GM10248 (cell line): ENCODE results near the gene VGLL3.

Experiments used
- CTCF ChIA-PET: fragments of 300-600 bp; sonication (Branson Sonifier 250); formaldehyde crosslinking; extraction: SDS; loops from one replicate; lab custom pipeline; 2021; ENCODE audit warnings: antibody characterized with exemption; lab: Yijun Ruan, JAX
- POLR2A ChIA-PET: fragments of 350-650 bp; sonication (Branson Sonifier 250); formaldehyde crosslinking; extraction: SDS; loops from one replicate; lab custom pipeline; 2020; ENCODE audit warnings: antibody characterized with exemption; lab: Yijun Ruan, JAX
- DNase-seq: peaks from one replicate; pipeline ENCODE4 v3.0.0; 2012; ENCODE audit errors: extremely low spot score
- CTCF ChIP-seq: IDR thresholded peaks from 2 replicates; pipeline ENCODE4 v1.5.1; 2012; ENCODE audit warnings: mild to moderate bottlenecking, low read depth; ENCODE audit errors: extremely low read depth, missing control alignments, control extremely low read depth

VGLL3 gene

GRCh38 chr3:87009271-87009670 lies 18.3 kb upstream of the VGLL3 start:
- ChIA-PET POLR2A (no interaction called here), CTCF (interaction anchor here (1.9 kb wide), 1 partner anchor 24 kb away, joined by 5 read pairs; no protein-coding TSS in a partner anchor)
- TF ChIP-seq CTCF: no peak
- DNase-seq: no peak

GRCh38 chr3:87006844-87007439 lies 16.0 kb upstream of the VGLL3 start:
- CTCF ChIA-PET: interaction anchor here (1.1 kb wide), 2 partner anchors 10 to 31 kb away, joined by 3 read pairs; no protein-coding TSS in a partner anchor
- DNase-seq: no peak

GRCh38 chr3:87004883-87005282 lies 13.9 kb upstream of the VGLL3 start:
- no peak for DNase-seq
- ChIA-PET CTCF (interaction anchor here (0.9 kb wide), 1 partner anchor 18 kb away, joined by 3 read pairs; no protein-coding TSS in a partner anchor), POLR2A (no interaction called here)
- TF ChIP-seq CTCF: no peak

More at GRCh38 chr3:87006844-87007439, 16.0 kb upstream of the VGLL3 start:
- TF ChIP-seq CTCF: peak; percentile 6
- POLR2A ChIA-PET: no interaction called here

GRCh38 chr3:87002346-87002745 lies 11.4 kb upstream of the VGLL3 start:
- DNase-seq: no peak
- CTCF ChIA-PET: no interaction called here
- POLR2A ChIA-PET: no interaction called here
- TF ChIP-seq CTCF: no peak

GRCh38 chr3:87001473-87002098 lies 10.6 kb upstream of the VGLL3 start:
- no peak for TF ChIP-seq CTCF
- no peak for DNase-seq
- POLR2A ChIA-PET: no interaction called here
- CTCF ChIA-PET: no interaction called here

- no peak for DNase-seq
- POLR2A ChIA-PET: no interaction called here
- CTCF ChIA-PET: no interaction called here
- no peak for TF ChIP-seq CTCF
Observed at GRCh38 chr3:87000940-87001339, 10.0 kb upstream of the VGLL3 start.
